Measurements from ENCODE around the gene GPLD1. TPM values are rescaled to one million over a fixed set of nuclear protein-coding genes. Genes with fewer than 3 reads are reported as not detected.

GPLD1 gene
- polyA plus RNA-seq, 3 donors: 2.9 to 4.9 (median 4.7) TPM

GRCh38 chr6:24501374-24501773 lies 12.0 kb upstream of the GPLD1 start:
- DNase-seq: no peak

GRCh38 chr6:24500683-24501082 lies 11.3 kb upstream of the GPLD1 start:
- DNase-seq: no peak

DNA sequence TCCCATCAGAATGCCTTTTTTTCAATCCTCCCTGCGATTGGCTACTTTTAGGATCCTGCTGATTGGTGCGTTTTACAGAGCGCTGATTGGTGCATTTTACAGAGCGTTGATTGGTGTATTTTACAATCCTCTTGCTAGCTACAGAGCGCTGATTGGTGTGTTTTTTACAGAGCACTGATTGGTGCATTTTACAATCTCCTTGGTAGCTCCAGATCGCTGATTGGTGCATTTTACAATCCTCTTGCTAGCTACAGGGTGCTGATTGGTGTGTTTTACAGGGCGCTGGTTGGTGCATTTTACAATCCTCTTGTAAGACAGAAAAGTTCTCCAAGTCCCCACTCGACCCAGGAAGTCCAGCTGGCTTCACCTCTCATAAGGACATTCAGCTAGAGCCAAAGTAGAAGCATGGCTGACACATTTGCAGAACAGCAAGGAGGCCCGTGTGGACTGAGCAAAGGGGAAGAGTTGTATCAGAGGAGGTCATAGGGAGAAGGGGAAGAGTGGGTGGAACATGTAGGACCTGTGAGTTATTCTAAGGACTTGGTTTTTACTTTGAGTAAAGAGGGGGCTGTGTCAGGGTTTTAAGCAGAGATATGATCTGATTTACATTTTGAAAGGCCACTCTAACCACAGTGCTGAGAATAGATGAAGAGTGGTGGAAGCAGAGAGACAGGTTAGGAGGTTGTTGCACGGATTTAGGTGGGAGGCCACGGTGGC lies 8.0 kb upstream of the GPLD1 start:
- DNase-seq: no peak

DNA sequence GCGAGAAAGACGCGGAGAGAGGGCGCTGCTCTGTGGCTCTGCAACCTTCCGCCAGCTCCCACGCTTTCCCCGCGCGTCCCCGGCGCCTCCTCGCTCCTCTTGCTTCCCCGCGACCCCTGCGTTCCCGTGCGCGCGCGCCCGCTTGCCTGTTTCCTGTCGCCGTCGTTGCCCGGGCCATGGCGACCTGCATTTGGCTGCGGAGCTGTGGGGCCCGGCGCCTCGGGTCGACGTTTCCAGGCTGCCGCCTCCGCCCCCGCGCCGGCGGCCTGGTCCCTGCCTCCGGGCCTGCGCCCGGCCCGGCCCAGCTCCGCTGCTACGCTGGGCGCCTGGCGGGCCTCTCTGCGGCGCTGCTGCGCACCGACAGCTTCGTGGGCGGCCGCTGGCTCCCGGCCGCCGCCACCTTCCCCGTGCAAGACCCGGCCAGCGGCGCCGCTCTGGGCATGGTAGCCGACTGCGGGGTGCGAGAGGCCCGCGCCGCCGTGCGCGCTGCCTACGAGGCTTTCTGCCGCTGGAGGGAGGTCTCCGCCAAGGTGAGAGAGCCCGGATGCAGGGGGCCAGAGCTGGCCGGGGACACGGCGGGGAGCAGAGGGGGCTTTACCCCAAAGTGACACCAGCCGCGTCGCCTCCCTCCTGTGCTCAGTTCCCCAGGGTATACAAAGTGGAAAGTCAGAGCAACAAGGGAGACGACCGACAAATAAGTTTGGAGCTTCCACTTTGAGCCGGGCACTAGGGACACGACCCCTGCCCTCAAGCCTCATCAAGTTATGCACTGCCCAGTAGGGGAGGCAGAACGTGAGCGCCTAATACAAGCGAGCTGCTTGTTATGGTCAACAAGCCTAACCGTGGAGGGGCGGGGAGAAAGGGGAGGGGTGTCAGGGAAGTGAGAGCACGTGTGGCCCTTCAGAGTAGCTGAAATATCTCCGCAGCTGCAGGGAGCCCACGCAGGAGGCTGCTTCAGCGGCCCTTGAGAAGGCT lies 5.7 kb upstream of the GPLD1 start, which contains the start of gene ALDH5A1:
Gene ALDH5A1 (plus strand): TSS at position 149 of the 975 bp plus-strand sequence. CDS start 28 bp downstream, at position 177.
- DNase-seq: peak; percentile 84

- DNase-seq: no peak
These were observed 4.8 kb upstream of the GPLD1 start for GRCh38 chr6:24493945-24494820.

GRCh38 chr6:24492475-24492874 lies 3.1 kb upstream of the GPLD1 start:
- peak; percentile 4 for DNase-seq

DNA sequence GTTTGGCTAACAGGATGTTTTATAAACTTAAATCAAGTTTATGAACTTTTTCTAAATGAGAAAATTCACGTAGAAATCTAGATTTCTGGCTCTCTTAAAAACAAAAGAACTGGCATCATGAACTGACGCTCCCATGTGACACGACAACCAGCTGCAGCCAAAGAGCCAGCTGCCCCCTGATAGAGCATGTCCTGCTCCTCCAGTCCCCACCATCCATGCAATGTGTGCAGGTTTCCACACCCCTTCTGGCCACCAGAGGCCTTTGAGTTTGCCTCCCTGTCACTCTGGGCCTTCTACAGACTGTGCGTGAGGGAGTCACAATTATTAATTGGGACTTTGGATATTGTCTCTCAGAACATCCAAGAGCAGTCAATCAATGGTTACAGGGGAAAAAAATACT lies 1.6 kb upstream of the GPLD1 start:
- DNase-seq: no peak

DNA sequence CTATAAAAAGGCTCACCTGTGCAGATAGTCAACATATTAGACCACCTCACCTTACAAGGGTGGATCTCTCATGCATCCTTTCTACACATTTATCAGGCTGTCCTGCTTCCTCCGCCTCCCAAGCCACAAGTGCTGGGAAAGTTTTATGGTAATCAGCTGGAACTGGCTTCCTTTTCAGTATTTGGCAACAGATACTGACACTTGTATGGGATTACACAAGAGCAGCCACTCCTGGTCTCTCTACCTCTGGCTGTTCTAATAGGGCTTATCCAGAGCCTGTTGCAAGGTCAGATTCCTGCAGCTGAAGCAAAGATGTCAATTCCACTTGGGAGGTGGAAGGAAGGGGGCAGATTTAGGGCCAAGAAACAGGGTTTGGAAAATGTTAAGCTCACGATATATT lies 503 bp upstream of the GPLD1 start:
- no peak for DNase-seq

DNA sequence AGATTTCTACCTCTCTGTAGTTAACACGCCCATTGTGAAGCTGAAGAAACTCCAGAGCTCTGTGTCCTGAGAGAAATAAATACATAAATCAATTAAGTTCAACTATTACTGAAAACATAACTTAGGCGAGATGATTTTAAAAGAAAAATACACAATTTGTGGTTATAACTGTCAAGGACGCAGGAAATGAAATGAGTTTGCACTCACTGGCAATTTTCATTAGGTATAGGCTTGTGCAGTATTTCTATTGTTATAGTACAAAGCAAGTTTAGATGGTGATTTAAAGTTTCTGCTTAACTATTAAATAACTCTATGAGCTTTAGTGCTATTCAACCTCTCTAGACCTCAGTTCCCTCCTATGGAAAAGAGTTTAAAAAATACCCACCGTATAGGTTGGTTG lies 3.3 kb downstream of the GPLD1 start:
- no peak for DNase-seq

DNA sequence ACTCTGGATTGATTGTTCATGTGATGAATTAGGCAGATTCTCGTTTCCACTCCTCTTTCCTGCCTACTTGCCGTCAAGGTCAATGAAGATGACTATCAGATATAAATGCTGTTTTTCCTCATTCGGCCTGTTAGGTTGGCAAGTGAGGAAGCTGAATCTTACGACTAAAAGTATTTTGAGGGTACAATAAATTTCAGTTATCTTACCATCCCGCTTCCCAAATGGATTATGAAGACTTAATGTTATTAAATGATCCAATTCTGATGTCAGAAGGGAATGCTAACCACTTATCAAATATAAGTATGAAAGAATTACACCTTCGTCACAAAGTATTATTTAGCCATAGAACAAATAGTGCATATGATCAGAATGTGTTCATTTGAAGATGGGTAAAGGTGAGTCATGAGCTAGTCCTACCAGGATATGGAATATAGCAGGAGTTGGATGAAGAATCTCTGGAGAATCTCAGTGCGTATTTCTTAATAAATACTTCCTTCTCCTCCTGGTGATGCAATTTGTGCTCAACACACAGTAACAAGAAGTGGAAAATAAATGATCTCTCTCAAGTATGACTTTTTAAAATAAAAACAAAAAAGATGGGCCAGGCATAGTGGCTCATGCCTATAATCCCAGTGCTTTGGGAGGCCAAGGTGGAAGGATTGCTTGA lies 4.6 kb downstream of the GPLD1 start:
- DNase-seq: no peak

- no peak for DNase-seq
These were observed 7.9 kb downstream of the GPLD1 start for GRCh38 chr6:24481449-24481848.

GRCh38 chr6:24480705-24481104 lies 8.7 kb downstream of the GPLD1 start:
- no peak for DNase-seq

DNA sequence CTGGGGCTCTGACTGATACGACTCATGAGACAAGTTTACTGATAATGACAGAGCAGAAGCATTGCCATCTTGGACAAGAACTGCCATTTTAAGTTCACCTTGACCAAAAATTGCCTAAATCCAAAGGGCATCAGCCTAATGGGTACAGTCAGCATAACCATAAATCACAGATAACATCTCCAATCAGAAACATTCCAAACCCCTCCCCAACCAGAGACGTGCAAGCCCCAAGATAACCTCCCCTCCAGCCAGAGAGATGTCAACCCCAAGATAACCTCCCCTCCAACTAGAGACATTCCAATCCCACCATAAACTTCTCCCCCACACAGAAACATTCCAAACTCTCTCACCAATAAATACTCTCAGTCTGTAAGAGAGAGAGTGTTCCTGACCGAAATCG lies 10.5 kb downstream of the GPLD1 start:
- DNase-seq: no peak

- DNase-seq: no peak
These were observed 12.3 kb downstream of the GPLD1 start for GRCh38 chr6:24477070-24477469.

DNA sequence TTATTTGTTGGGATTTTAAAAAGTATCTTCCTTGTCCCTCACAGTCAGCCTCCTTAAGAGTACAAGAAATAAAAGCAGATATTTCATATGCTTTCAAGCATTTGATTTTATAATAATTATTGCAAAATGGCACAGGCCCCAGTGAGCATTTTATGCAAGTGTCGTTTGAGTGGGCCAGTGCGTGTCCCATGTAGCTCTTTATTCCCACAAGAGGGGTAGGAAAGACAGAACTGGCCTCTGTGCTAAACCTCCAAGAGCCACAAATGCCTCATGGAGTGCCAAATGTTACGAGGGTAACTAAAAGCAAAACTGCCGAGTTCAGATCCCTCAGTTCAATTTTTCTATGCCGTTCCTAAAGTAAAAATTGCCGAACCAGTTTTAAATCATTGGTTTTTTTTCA lies 12.7 kb downstream of the GPLD1 start:
- no peak for DNase-seq

DNA sequence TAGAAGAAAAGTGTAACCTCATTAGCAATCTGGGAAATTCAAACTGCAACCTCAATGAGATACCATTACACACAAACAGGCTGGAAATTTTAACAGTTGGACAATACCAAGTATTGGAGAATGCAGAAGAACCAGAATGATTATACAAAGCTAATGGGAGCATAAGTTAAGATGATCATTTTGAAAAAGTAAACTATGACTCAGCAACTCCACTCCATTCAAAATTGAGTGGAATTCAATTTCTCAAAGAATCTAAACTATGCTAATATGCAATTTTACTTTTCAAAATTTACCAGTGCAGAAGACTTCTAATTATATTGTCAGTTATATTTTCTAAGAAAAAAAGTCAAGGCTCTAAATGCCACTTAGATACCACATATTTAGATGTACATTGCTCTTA lies 17.2 kb downstream of the GPLD1 start:
- no peak for DNase-seq

DNA sequence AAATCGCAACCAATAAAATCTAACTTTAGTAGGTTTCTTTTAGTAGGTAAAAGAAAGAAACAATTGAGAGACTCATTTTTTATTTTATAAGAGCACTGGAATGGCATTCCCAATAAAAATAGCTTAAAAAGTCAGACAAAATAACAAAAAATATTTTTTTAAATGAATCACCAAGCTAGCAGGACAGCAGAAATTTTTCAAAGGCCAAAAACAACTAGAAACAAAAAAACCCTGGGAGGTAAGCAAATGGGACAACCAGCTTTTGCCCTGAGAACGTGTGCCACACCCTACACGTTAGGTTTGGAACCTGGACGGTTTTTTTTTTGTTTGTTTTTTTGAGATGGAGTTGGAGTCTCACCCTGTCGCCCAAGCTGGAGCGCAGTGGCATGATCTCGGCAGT lies 19.6 kb downstream of the GPLD1 start:
- no peak for DNase-seq

- DNase-seq: no peak
These were observed 24.9 kb downstream of the GPLD1 start for GRCh38 chr6:24464253-24465038.

GRCh38 chr6:24460966-24461365 lies 28.4 kb downstream of the GPLD1 start:
- DNase-seq: no peak

DNA sequence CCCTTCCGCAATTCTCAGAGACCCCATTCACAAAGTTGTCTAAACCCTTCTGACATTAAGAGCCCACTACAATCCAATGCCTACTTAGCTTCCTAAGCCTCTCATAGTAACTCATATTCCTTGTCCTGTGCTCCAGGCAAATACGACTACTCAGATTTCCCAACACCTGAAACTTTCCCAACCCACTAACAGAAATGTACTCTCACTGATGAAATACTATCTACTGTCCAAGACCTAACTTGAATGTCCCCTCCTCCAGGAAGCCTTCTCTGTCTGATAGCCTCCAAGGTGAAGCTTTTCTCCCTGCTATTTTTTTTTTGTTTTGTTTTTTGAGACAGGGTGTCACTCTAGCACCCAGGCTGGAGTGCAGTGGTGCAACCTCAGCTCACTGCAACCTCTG lies 30.4 kb downstream of the GPLD1 start:
- DNase-seq: no peak

GRCh38 chr6:24458134-24458533 lies 31.2 kb downstream of the GPLD1 start:
- no peak for DNase-seq
